Liver (tissue), 9 donors: ENCODE measurements around the gene NRIP1. TPM values are rescaled to one million over a fixed set of nuclear protein-coding genes. Genes with fewer than 3 reads are reported as not detected.

Experiments used
- DNase-seq: peaks from one replicate; pipeline ENCODE4 v3.0.0-alpha.2; 2017; ENCODE audit warnings: low spot score
- H3K27ac ChIP-seq, 2 donors: one replicate each; pipeline ENCODE4 v1.7.0; 2013; ENCODE audit warnings: inconsistent platforms in 2 of 2, low read length in 2 of 2, control low read depth in 1 of 2, low read depth in 1 of 2, mild to moderate bottlenecking in 1 of 2
- H3K27me3 ChIP-seq, 4 donors: one replicate each; pipeline versions ENCODE4 v1.6.1 to v1.7.0; 2013; ENCODE audit warnings: low read length in 3 of 4, inconsistent platforms in 1 of 4, mild to moderate bottlenecking in 1 of 4, moderate library complexity in 1 of 4; ENCODE audit not compliant: control insufficient read depth in 4 of 4, insufficient read depth in 4 of 4
- H3K36me3 ChIP-seq, 4 donors: one replicate each; pipeline versions ENCODE4 v1.6.1 to v1.7.0; 2013; ENCODE audit warnings: low read length in 3 of 4, mild to moderate bottlenecking in 3 of 4, low read depth in 1 of 4, moderate library complexity in 1 of 4; ENCODE audit not compliant: control insufficient read depth in 4 of 4, insufficient read depth in 3 of 4
- H3K4me1 ChIP-seq, 4 donors: one replicate each; pipeline versions ENCODE4 v1.6.1 to v1.7.0; 2013; ENCODE audit warnings: low read length in 3 of 4, mild to moderate bottlenecking in 3 of 4, moderate library complexity in 1 of 4; ENCODE audit not compliant: control insufficient read depth in 4 of 4, insufficient read depth in 4 of 4
- H3K4me3 ChIP-seq, 3 donors: one replicate each; pipeline versions ENCODE4 v1.6.1 to v1.7.0; 2013; ENCODE audit warnings: low read length in 3 of 3, control low read depth in 1 of 3, low read depth in 1 of 3, mild to moderate bottlenecking in 1 of 3
- H3K9ac ChIP-seq, 2 donors: one replicate each; pipeline ENCODE4 v1.7.0; 2013; ENCODE audit warnings: low read length in 2 of 2, mild to moderate bottlenecking in 2 of 2, moderate library complexity in 2 of 2, control low read depth in 1 of 2, low read depth in 1 of 2
- H3K9me3 ChIP-seq, 4 donors: one replicate each; pipeline versions ENCODE4 v1.6.1 to v1.7.0; 2013; ENCODE audit warnings: low read length in 3 of 4; ENCODE audit not compliant: control insufficient read depth in 4 of 4
- ATF3 ChIP-seq: IDR thresholded peaks from 2 replicates; pipeline ENCODE4 v1.6.1; 2016; ENCODE audit warnings: antibody characterized with exemption
- EGR1 ChIP-seq, 2 donors: IDR thresholded peaks; 2 replicates each; pipeline ENCODE4 v1.6.1; 2016 to 2018; ENCODE audit warnings: antibody characterized with exemption in 2 of 2, low read depth in 2 of 2
- FOXA1 ChIP-seq: IDR thresholded peaks from 2 replicates; pipeline ENCODE4 v1.6.1; 2016; ENCODE audit warnings: antibody characterized with exemption
- FOXA2 ChIP-seq: IDR thresholded peaks from 2 replicates; pipeline ENCODE4 v1.6.1; 2016; ENCODE audit warnings: antibody characterized with exemption
- GABPA ChIP-seq, 2 donors: IDR thresholded peaks in 1 of 2; conservative IDR thresholded peaks in 1 of 2; 2 replicates each; pipeline ENCODE4 v1.6.1; 2016; ENCODE audit warnings: antibody characterized with exemption in 2 of 2, mild to moderate bottlenecking in 1 of 2, moderate library complexity in 1 of 2
- HNF4A ChIP-seq, 2 donors: conservative IDR thresholded peaks; 2 replicates each; pipeline ENCODE4 v1.6.1; 2016; ENCODE audit warnings: antibody characterized with exemption in 2 of 2, mild to moderate bottlenecking in 2 of 2
- HNF4G ChIP-seq: IDR thresholded peaks from 2 replicates; pipeline ENCODE4 v1.6.1; 2016; ENCODE audit warnings: antibody characterized with exemption
- JUND ChIP-seq, 2 donors: IDR thresholded peaks; 2 replicates each; pipeline ENCODE4 v1.6.1; 2016; ENCODE audit warnings: antibody characterized with exemption in 2 of 2
- NR2F2 ChIP-seq: IDR thresholded peaks from 2 replicates; pipeline ENCODE4 v1.6.1; 2016; ENCODE audit warnings: antibody characterized with exemption
- RAD21 ChIP-seq, 2 donors: IDR thresholded peaks; 2 replicates each; pipeline ENCODE4 v1.6.1; 2016; ENCODE audit warnings: antibody characterized with exemption in 2 of 2, mild to moderate bottlenecking in 2 of 2
- RXRA ChIP-seq, 2 donors: IDR thresholded peaks; 2 replicates each; pipeline ENCODE4 v1.6.1; 2017 to 2018; ENCODE audit warnings: antibody characterized with exemption in 2 of 2, mild to moderate bottlenecking in 1 of 2
- SP1 ChIP-seq: IDR thresholded peaks from 2 replicates; pipeline ENCODE4 v1.6.1; 2018; ENCODE audit warnings: antibody characterized with exemption, mild to moderate bottlenecking
- TAF1 ChIP-seq: conservative IDR thresholded peaks from 2 replicates; pipeline ENCODE4 v1.6.1; 2016; ENCODE audit warnings: antibody characterized with exemption, mild to moderate bottlenecking
- YY1 ChIP-seq: IDR thresholded peaks from 2 replicates; pipeline ENCODE4 v1.6.1; 2016; ENCODE audit warnings: antibody characterized with exemption, mild to moderate bottlenecking
- ZBTB33 ChIP-seq: IDR thresholded peaks from 2 replicates; pipeline ENCODE4 v1.6.1; 2016; ENCODE audit warnings: antibody characterized with exemption
- WGBS: extraction: QIAGEN DNeasy Blood & Tissue Kit; methylation state at CpG from one replicate; pipeline ENCODE4 v1.1.7; 2013; 5-methylcytosine and 5-hydroxymethylcytosine counted together
- polyA plus RNA-seq, 2 donors: library from polyadenylated mRNA; stranded (reverse) in 1 of 2; unstranded in 1 of 2; fragments of 200-250 nt in 1 of 2; fragments of >200 nt in 1 of 2; fragmentation: Nextera tagmentation in 1 of 2; extraction: Ambion mirVana in 1 of 2; gene quantifications; one replicate each; pipeline versions ENCODE4 v1.2.1 to v1.2.3, GENCODE V29; 2013 to 2015
- total RNA-seq, 2 donors: library from RNA; depleted of rRNA; stranded (reverse); fragments of >200 nt; gene quantifications; one replicate each; pipeline ENCODE4 v1.2.3, GENCODE V29; 2014
- TF ChIP-seq, protein P1 (sequence below): fragments of 150-350 bp; IDR thresholded peaks from 2 replicates; pipeline ENCODE4 v1.5.1; 2017; ENCODE audit warnings: improper control_type of control experiment, low read depth, low read length; ENCODE audit not compliant: missing input control
- TF ChIP-seq, protein P2 (sequence below): IDR thresholded peaks from 2 replicates; pipeline ENCODE4 v1.6.1; 2016; ENCODE audit warnings: antibody characterized with exemption
- donor health status: healthy.
- donor health status: healthy.
- donor health status: healthy.
- donor health status: healthy.
- donor health status: healthy.

NRIP1 gene
- total and polyA plus RNA-seq, 4 donors: 3.8 to 28.4 (median 12.6) TPM

- H3K4me1 ChIP-seq: no peaks in the 10 kb centered on the region
- TF ChIP-seq SP1 (no peak), EGR1 (IDR thresholded peaks at IDR 0.05; ENCODE audit: low read depth in 2 of 2) (no peak), FOXA2 (no peak), ZBTB33 (no peak)
- TF ChIP-seq, protein P1, sequence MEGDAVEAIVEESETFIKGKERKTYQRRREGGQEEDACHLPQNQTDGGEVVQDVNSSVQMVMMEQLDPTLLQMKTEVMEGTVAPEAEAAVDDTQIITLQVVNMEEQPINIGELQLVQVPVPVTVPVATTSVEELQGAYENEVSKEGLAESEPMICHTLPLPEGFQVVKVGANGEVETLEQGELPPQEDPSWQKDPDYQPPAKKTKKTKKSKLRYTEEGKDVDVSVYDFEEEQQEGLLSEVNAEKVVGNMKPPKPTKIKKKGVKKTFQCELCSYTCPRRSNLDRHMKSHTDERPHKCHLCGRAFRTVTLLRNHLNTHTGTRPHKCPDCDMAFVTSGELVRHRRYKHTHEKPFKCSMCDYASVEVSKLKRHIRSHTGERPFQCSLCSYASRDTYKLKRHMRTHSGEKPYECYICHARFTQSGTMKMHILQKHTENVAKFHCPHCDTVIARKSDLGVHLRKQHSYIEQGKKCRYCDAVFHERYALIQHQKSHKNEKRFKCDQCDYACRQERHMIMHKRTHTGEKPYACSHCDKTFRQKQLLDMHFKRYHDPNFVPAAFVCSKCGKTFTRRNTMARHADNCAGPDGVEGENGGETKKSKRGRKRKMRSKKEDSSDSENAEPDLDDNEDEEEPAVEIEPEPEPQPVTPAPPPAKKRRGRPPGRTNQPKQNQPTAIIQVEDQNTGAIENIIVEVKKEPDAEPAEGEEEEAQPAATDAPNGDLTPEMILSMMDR: no peak
- no peaks in the 10 kb centered on the region for H3K9me3 ChIP-seq
- no peaks in the 10 kb centered on the region for H3K27me3 ChIP-seq
- H3K27ac ChIP-seq: no peak overlapping the region
- DNase-seq: no peak
- WGBS: 59% methylated on average over 1 of the region's 1 CpG
- no peaks in the 10 kb centered on the region for H3K36me3 ChIP-seq
- no peak overlapping the region for H3K9ac ChIP-seq
- H3K4me3 ChIP-seq: no peak overlapping the region
These were observed 30.5 kb upstream of the NRIP1 start for GRCh38 chr21:15095326-15095725.

- Histone ChIP-seq H3K9ac (no peak overlapping the region), H3K27me3 (no peaks in the 10 kb centered on the region), H3K27ac (no peak overlapping the region), H3K36me3 (no peaks in the 10 kb centered on the region), H3K4me3 (no peak overlapping the region), H3K4me1 (no peaks in the 10 kb centered on the region), H3K9me3 (no peaks in the 10 kb centered on the region)
- 87% methylated on average over 4 of the region's 4 CpGs for WGBS
- DNase-seq: no peak
- TF ChIP-seq YY1 (no peak), EGR1 (IDR thresholded peaks at IDR 0.05; ENCODE audit: low read depth in 2 of 2) (no peak), NR2F2 (no peak), ZBTB33 (no peak), SP1 (no peak), HNF4A (conservative IDR thresholded peaks at IDR 0.05) (no peak), RAD21 (IDR thresholded peaks at IDR 0.05) (no peak), TAF1 (no peak), HNF4G (no peak), FOXA2 (no peak), JUND (IDR thresholded peaks at IDR 0.05) (no peak), RXRA (IDR thresholded peaks at IDR 0.05) (no peak), GABPA (IDR thresholded peaks at IDR 0.05 in 1 of 2, conservative IDR thresholded peaks at IDR 0.05 in 1 of 2) (no peak), ATF3 (no peak), FOXA1 (no peak)
- TF ChIP-seq, protein P2, sequence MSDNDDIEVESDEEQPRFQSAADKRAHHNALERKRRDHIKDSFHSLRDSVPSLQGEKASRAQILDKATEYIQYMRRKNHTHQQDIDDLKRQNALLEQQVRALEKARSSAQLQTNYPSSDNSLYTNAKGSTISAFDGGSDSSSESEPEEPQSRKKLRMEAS: no peak
- TF ChIP-seq, protein P1: no peak
These were observed 29.9 kb upstream of the NRIP1 start for GRCh38 chr21:15094706-15095105.
